ENCODE measurements around the gene EVPLL. TPM values are rescaled to one million over a fixed set of nuclear protein-coding genes. Genes with fewer than 3 reads are reported as not detected.
"Not testable (repeated sequence)": the region's sequence is repeated elsewhere in the genome, so short reads cannot be mapped to it uniquely, and the experiment has no call there.

Gene EVPLL
- total RNA-seq, 1 experiment from 2014 or later, result not detected

DNA sequence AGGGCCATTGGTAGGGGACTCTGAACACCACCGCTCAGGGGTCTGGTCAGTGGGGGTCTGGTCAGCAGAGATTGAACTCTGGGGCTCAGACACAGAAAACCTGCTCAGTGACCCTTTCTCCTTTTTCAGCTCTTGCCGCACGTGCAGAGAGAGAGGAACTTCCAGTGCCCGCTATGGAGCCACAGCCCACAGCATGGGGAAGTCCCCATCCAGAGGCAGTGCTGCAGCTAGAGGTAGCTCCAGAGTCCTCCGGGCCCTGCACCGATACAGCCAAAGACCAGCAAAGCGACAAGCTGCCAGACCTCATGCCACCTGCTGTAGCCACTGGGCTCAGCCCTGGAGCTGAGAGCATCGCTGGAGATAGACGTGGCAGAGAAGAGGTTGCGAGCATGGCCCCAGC, 11.2 kb downstream of the EVPLL start:
- H3K4me1 ChIP-seq (ENCODE audit: control insufficient read depth, insufficient read depth, low read length); BruUV-seq (replicated peaks); H3K36me3 ChIP-seq (ENCODE audit: control insufficient read depth, insufficient read depth, low read length); H3K4me3 ChIP-seq (ENCODE audit: low read depth in 2 of 2, low read length in 2 of 2); H3K27ac ChIP-seq (ENCODE audit: low read length); H3K9me3 ChIP-seq (ENCODE audit: control insufficient read depth, insufficient read depth, low read depth, low read length); CTCF ChIA-PET; intact Hi-C loops (cut with micrococcal nuclease; ENCODE audit: unreplicated experiment); in situ Hi-C loops (cut with HindIII; ENCODE audit: low pct_unique_long_range_greater_than_20kb, low sequenced_read_pairs); POLR2A ChIA-PET; DNase-seq (ENCODE audit: low read depth, low spot score); H3K27me3 ChIP-seq (ENCODE audit: control insufficient read depth, insufficient read depth, low read length): not testable (repeated sequence)
- ATAC-seq, result peak; percentile 49; the same call in 1 of the 2 replicates

GRCh38 chr17:18401872-18402590, 24.5 kb downstream of the EVPLL start:
- H3K27me3 ChIP-seq (ENCODE audit: control insufficient read depth, insufficient read depth, low read length); H3K36me3 ChIP-seq (ENCODE audit: control insufficient read depth, insufficient read depth, low read length); BruUV-seq (replicated peaks); CTCF ChIA-PET; intact Hi-C loops (cut with micrococcal nuclease; ENCODE audit: unreplicated experiment); DNase-seq (ENCODE audit: low read depth, low spot score); H3K27ac ChIP-seq (ENCODE audit: low read length); H3K4me3 ChIP-seq (ENCODE audit: low read depth in 2 of 2, low read length in 2 of 2); in situ Hi-C loops (cut with HindIII; ENCODE audit: low pct_unique_long_range_greater_than_20kb, low sequenced_read_pairs); ATAC-seq; POLR2A ChIA-PET; H3K9me3 ChIP-seq (ENCODE audit: control insufficient read depth, insufficient read depth, low read depth, low read length); H3K4me1 ChIP-seq (ENCODE audit: control insufficient read depth, insufficient read depth, low read length): not testable (repeated sequence)

GRCh38 chr17:18403166-18403565, 25.6 kb downstream of the EVPLL start:
- intact Hi-C loops (cut with micrococcal nuclease; ENCODE audit: unreplicated experiment); H3K27me3 ChIP-seq (ENCODE audit: control insufficient read depth, insufficient read depth, low read length); DNase-seq (ENCODE audit: low read depth, low spot score); H3K4me3 ChIP-seq (ENCODE audit: low read depth in 2 of 2, low read length in 2 of 2); POLR2A ChIA-PET; H3K4me1 ChIP-seq (ENCODE audit: control insufficient read depth, insufficient read depth, low read length); H3K27ac ChIP-seq (ENCODE audit: low read length); ATAC-seq; H3K36me3 ChIP-seq (ENCODE audit: control insufficient read depth, insufficient read depth, low read length); H3K9me3 ChIP-seq (ENCODE audit: control insufficient read depth, insufficient read depth, low read depth, low read length); in situ Hi-C loops (cut with HindIII; ENCODE audit: low pct_unique_long_range_greater_than_20kb, low sequenced_read_pairs); CTCF ChIA-PET; BruUV-seq (replicated peaks): not testable (repeated sequence)

- intact Hi-C loops (cut with micrococcal nuclease; ENCODE audit: unreplicated experiment); CTCF ChIA-PET; H3K4me3 ChIP-seq (ENCODE audit: low read depth in 2 of 2, low read length in 2 of 2); H3K36me3 ChIP-seq (ENCODE audit: control insufficient read depth, insufficient read depth, low read length); H3K27me3 ChIP-seq (ENCODE audit: control insufficient read depth, insufficient read depth, low read length); in situ Hi-C loops (cut with HindIII; ENCODE audit: low pct_unique_long_range_greater_than_20kb, low sequenced_read_pairs); H3K27ac ChIP-seq (ENCODE audit: low read length); DNase-seq (ENCODE audit: low read depth, low spot score); H3K9me3 ChIP-seq (ENCODE audit: control insufficient read depth, insufficient read depth, low read depth, low read length); H3K4me1 ChIP-seq (ENCODE audit: control insufficient read depth, insufficient read depth, low read length); POLR2A ChIA-PET; BruUV-seq (replicated peaks); ATAC-seq: not testable (repeated sequence)
These were observed 26.0 kb downstream of the EVPLL start for GRCh38 chr17:18403604-18404003.

- ATAC-seq; POLR2A ChIA-PET; H3K36me3 ChIP-seq (ENCODE audit: control insufficient read depth, insufficient read depth, low read length); H3K27ac ChIP-seq (ENCODE audit: low read length); intact Hi-C loops (cut with micrococcal nuclease; ENCODE audit: unreplicated experiment); BruUV-seq (replicated peaks); H3K27me3 ChIP-seq (ENCODE audit: control insufficient read depth, insufficient read depth, low read length); in situ Hi-C loops (cut with HindIII; ENCODE audit: low pct_unique_long_range_greater_than_20kb, low sequenced_read_pairs); CTCF ChIA-PET; DNase-seq (ENCODE audit: low read depth, low spot score); H3K4me1 ChIP-seq (ENCODE audit: control insufficient read depth, insufficient read depth, low read length); H3K4me3 ChIP-seq (ENCODE audit: low read depth in 2 of 2, low read length in 2 of 2); H3K9me3 ChIP-seq (ENCODE audit: control insufficient read depth, insufficient read depth, low read depth, low read length): not testable (repeated sequence)
These were observed 31.3 kb downstream of the EVPLL start for GRCh38 chr17:18408906-18409305.

GRCh38 chr17:18409321-18409720, 31.7 kb downstream of the EVPLL start:
- H3K9me3 ChIP-seq (ENCODE audit: control insufficient read depth, insufficient read depth, low read depth, low read length); H3K4me3 ChIP-seq (ENCODE audit: low read depth in 2 of 2, low read length in 2 of 2); POLR2A ChIA-PET; H3K27me3 ChIP-seq (ENCODE audit: control insufficient read depth, insufficient read depth, low read length); in situ Hi-C loops (cut with HindIII; ENCODE audit: low pct_unique_long_range_greater_than_20kb, low sequenced_read_pairs); CTCF ChIA-PET; H3K4me1 ChIP-seq (ENCODE audit: control insufficient read depth, insufficient read depth, low read length); DNase-seq (ENCODE audit: low read depth, low spot score); H3K27ac ChIP-seq (ENCODE audit: low read length); intact Hi-C loops (cut with micrococcal nuclease; ENCODE audit: unreplicated experiment); ATAC-seq; BruUV-seq (replicated peaks); H3K36me3 ChIP-seq (ENCODE audit: control insufficient read depth, insufficient read depth, low read length): not testable (repeated sequence)

DNA sequence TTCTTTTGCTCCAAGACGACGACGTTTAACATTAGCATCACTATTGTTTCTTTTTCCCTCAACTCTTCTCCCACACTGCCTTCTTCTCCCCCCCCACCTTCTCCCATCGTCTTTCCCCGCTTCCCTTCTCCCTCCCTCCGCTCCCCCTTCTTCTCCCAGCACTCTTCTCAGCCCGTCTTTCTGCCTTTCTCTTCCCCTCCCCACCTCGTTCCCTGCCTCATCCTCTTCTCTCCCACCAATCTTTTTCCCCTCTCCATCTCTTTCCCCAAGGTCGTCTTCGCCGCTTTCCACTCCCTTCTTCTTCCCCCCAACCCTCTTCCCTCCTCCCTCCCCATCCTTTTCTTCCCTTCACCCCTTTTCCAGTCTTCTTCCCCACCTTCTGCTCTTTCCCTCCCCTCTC, 33.2 kb downstream of the EVPLL start:
- H3K4me1 ChIP-seq (ENCODE audit: control insufficient read depth, insufficient read depth, low read length); ATAC-seq; intact Hi-C loops (cut with micrococcal nuclease; ENCODE audit: unreplicated experiment); H3K9me3 ChIP-seq (ENCODE audit: control insufficient read depth, insufficient read depth, low read depth, low read length); CTCF ChIA-PET; POLR2A ChIA-PET; H3K36me3 ChIP-seq (ENCODE audit: control insufficient read depth, insufficient read depth, low read length); in situ Hi-C loops (cut with HindIII; ENCODE audit: low pct_unique_long_range_greater_than_20kb, low sequenced_read_pairs); H3K27me3 ChIP-seq (ENCODE audit: control insufficient read depth, insufficient read depth, low read length); BruUV-seq (replicated peaks); DNase-seq (ENCODE audit: low read depth, low spot score): not testable (repeated sequence)
- H3K27ac ChIP-seq (ENCODE audit: low read length), result 0 out of 2 replicates have a peak overlapping the region, but pooled peaks have one; percentile 44
- peak overlapping the region; percentile 54 to 56 for H3K4me3 ChIP-seq (ENCODE audit: low read depth in 2 of 2, low read length in 2 of 2)

All from Panc1 (cell line).